RPMI7951 (cell line): ENCODE data around the gene FLG2. TPM values are rescaled to one million over a fixed set of nuclear protein-coding genes. Genes with fewer than 3 reads are reported as not detected.

Experiments used
- DNase-seq: peaks from one replicate; pipeline ENCODE4 v3.0.0-alpha.2; 2012; ENCODE audit warnings: low read depth
- total RNA-seq: library from RNA; depleted of rRNA; stranded (reverse); fragments of >200 nt; shearing (Covaris generic); gene quantifications from 2 replicates; pipeline ENCODE4 v1.2.3, GENCODE V29; 2014; rRNA removed

Gene FLG2
- not detected in 2 replicates for total RNA-seq

DNA sequence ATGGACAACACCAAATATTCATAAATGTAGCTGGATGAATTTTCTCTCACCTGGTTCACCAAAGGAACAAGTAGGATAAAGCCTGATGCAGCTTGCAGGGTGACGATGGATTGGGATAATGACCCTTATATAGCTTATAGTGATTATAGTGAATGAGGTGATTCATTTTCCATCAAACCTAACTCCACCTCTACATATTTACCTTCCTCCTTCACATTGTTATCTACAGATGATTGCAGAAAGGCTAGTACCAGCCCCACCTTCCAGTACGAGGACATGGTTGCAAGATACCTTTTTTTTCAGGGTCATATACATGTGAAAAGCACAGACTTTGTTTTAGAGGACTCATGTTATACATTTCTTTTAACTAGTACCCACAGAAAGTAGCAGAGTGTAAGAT, at the start of gene FLG2:
Gene FLG2, minus strand, starts transcription at position 101 of the 400 bp plus-strand sequence. CDS start 1,122 bp downstream, outside the sequence.
- no peak for DNase-seq

GRCh38 chr1:152408664-152409063, 48.9 kb upstream of the FLG2 start:
- DNase-seq = no peak

GRCh38 chr1:152398812-152399698, 39.2 kb upstream of the FLG2 start:
- DNase-seq = peak; percentile 28

DNA sequence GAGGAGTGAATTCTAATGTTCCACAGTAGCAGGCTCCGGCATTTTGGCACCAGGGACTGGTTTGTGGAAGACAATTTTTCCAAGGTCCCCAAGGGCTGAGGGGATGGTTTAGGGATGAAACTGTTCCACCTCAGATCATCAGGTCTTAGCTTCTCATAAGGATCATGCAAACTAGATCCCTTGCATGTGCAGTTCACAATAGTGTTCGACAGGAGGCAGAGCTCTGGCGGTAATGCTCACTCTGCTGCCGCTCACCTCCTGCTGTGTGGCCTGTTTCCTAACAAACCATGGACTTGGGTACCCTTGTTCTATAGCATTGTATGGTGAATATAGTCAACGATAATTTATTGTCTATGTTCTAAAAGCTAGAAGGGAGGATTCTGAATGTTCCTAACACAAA, 37.7 kb upstream of the FLG2 start:
- peak; percentile 9 for DNase-seq

- no peak for DNase-seq
Observed at GRCh38 chr1:152394151-152394550, 34.3 kb upstream of the FLG2 start.

DNA sequence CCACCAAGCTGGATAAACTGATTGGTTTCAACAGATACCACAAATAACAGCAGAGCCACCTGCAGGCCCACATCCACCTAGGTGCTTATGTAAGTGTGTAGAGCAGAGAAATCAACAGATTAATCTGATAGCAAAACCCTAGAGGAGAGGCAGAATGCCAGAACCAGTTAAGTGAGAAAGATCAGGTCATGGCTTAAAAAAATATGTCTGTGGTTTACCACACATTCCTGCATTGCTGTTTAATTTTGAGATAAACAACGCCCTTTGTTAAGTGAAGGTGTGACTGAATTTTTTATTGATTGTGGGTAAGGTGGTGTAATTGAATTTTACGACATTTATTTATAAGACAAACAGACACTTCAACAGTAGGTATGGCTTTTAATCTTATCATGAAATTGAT, 33.1 kb upstream of the FLG2 start:
- DNase-seq = no peak

DNA sequence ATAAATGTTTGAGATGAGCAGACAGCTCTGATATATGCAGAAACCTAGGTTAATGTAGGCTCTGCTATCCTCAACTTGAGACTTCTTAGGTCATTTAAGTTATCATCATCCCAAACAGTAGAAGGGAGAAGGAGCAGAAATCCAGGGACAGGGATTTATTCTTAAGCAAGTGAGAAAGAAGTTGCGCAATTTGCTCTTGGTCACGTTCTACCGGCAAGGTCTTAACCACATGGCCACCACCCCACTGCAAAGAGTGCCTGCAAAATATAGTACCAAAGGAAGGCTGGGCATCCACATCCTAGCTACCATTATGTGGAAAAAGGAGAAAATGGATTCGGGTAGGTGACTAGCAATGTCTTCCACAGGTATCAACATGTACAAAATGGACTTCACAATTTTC, 29.1 kb upstream of the FLG2 start:
- no peak for DNase-seq

- DNase-seq = peak; percentile 2
Observed at GRCh38 chr1:152386940-152387339, 27.1 kb upstream of the FLG2 start.

GRCh38 chr1:152380932-152381331, 21.1 kb upstream of the FLG2 start:
- DNase-seq = no peak

DNA sequence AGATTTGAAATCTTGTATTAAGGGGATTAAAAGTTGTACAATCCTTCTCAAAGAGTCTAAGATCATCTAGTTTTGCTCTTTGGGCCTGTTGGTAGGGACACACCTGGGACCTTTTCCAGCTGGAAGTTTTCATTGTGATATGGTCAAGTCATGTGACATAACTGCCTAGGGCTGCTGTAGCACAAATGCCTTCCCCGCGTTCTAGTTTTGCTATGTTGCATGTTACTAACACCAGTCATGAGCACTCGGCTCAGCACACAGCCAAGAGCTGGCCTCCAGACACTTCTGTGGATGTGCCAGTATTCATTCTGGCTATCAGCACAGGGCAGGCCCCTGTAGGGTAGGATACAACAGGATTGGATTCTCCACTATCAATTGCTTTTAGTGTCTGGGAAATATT, 14.6 kb upstream of the FLG2 start:
- DNase-seq = no peak

DNA sequence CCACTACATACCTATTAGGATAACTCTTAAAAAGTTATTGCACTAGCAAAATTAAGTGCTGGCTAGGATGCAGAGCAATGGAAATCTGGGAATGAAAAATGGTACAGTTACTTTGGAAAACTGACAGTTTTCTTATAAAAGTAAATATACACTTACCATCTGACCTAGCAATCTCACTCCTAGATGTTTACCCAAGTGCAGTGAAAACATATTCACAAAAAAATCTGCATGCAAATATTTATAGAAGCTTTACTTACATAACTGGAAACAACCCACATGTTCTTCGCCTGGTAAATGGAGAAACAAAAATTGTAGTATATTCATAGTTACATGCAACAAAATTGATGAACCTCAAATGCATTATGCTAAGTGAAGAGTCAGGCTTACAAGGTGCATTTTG, 12.9 kb upstream of the FLG2 start:
- no peak for DNase-seq

DNA sequence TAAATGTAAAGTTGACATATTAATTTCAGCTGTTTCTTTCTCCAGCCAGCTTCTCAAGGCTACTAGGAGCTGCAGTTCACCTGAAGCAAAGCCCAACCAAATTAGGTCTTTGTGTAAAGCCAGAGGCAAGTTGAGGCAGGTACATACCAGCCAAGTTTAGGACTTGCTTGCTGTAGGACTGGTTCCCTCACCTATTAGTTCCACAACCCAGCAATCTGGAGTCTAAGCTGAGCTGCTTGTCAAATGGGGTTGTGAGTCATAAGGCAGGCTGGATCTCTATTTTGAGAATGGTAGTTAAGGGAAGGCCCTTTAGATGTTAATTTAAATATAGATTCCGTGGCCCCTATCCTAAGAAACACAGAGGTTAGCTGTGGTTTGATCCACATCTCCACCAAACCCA, 7.6 kb upstream of the FLG2 start:
- DNase-seq = no peak

GRCh38 chr1:152356736-152357135, 3.1 kb downstream of the FLG2 start:
- DNase-seq = no peak

- DNase-seq = no peak
Observed at GRCh38 chr1:152349611-152350010, 10.2 kb downstream of the FLG2 start.

DNA sequence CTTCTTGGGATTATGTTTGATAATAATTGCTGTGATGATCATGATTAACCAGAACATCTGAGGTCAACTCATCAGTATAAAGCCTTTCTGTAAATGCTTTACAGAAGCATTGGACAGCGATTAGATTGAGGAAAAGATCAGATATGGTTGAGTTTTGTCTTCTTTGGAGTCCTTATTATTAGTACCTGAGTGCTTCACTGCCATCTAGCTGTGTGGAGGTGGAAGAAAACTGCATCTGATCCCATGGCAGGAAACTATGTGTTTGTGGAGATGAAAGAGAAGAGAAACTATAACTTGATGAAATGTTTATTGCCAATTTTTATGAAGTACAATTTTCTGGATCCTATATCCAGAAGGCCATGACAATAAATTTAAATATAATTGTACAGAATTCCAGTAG, 11.4 kb downstream of the FLG2 start:
- peak; percentile 11 for DNase-seq

- peak; percentile 58 for DNase-seq
Observed at GRCh38 chr1:152347116-152347728, 12.6 kb downstream of the FLG2 start.

- DNase-seq = no peak
Observed at GRCh38 chr1:152344438-152344837, 15.4 kb downstream of the FLG2 start.

GRCh38 chr1:152343006-152343405, 16.8 kb downstream of the FLG2 start:
- no peak for DNase-seq

- DNase-seq = no peak
Observed at GRCh38 chr1:152335399-152335798, 24.4 kb downstream of the FLG2 start.

DNA sequence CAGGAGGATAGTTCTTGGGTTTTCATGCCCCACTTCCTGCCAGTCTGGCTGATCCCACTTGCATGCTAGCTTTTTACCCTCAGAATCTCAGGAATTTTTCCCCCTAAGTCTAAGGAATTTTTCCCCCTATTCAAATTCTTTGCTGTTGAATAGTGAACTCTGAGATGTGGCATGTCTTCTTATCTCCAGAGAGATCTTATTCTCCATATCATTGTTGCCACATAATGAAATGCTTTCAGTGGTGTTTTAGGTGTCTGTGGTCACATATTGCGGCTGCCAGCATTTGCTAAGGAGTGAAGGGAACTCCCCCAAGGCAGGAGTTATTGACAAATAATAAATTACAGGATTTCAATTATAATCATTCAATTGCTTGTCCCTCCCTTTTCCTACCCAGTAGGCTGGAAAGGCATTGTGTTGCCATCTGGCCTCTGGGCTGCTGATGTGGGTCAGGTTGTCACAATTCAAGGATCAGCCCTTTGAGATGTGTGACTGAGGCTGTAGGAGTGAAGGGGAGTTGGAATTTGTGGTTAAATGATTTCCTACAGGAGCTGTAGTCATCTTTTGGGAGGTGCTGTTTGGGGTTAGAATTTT, 30.9 kb downstream of the FLG2 start:
- DNase-seq = peak; percentile 54

- DNase-seq = no peak
Observed at GRCh38 chr1:152325111-152325510, 34.7 kb downstream of the FLG2 start, which contains the start of gene FLG. FLG (minus strand) TSS chr1:152325239; CDS start chr1:152315456, 9,783 bp downstream.

DNA sequence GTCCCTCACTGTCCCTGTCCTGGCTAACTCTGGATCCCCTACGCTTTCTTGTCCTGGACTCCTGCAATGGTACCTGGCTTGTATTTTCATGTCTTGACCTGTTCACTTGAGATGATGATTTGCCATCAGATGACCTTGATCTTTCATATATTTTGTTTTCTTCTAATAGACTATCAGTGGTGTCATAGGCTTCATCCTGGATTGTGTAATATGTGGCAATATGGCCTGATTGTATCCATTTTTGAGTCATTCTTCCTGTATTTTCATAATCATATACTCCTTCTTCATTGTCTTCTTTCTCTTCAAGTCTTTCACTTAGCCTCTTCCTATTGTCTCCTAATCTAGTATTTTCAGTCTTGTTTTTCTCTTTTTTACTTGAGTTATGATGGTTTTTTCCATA, 45.8 kb downstream of the FLG2 start:
- no peak for DNase-seq

DNA sequence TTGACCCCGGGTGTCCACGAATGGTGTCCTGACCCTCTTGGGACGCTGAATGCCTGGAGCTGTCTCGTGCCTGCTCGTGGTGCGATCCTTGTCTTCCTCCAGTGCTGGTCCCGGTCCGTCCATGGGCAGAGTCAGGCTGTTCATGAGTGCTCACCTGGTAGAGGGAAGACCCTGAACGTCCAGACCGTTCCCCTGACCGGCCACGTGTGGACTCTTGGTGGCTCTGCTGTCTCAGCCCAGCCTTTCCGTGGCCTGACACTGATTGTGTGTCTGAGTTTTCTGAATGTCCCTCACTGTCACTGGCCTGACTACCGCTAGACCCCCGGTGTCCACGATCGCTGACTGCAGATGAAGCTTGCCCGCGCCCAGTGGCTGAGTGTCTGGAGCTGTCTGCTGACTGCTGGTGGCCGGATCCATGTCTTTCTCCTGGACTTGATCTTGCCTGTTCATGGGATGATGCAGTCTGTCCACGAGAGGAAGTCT, 46.4 kb downstream of the FLG2 start:
- DNase-seq = no peak
